Hepatic stellate cell (primary cell): ENCODE results near the gene TTC34.
"Not testable (repeated sequence)": the region's sequence is repeated elsewhere in the genome, so short reads cannot be mapped to it uniquely, and the experiment has no call there.

ENCODE experiments used
- DNase-seq: peaks from one replicate; pipeline ENCODE4 v3.0.0; 2011; ENCODE audit warnings: low spot score

TTC34 gene

GRCh38 chr1:2798958-2799357 is 2.5 kb downstream of the TTC34 start:
- not testable (repeated sequence) for DNase-seq

- no peak for DNase-seq
These were observed 3.8 kb downstream of the TTC34 start for GRCh38 chr1:2797741-2798016.

GRCh38 chr1:2796890-2797740 is 4.4 kb downstream of the TTC34 start:
- DNase-seq: no peak

GRCh38 chr1:2795926-2796325 is 5.6 kb downstream of the TTC34 start:
- DNase-seq: no peak

GRCh38 chr1:2791027-2791760 is 10.3 kb downstream of the TTC34 start:
- no peak for DNase-seq

- DNase-seq: no peak
These were observed 11.4 kb downstream of the TTC34 start for GRCh38 chr1:2789986-2790581.

GRCh38 chr1:2789164-2789985 is 12.1 kb downstream of the TTC34 start:
- no peak for DNase-seq

GRCh38 chr1:2788506-2789163 is 12.9 kb downstream of the TTC34 start:
- DNase-seq: no peak

GRCh38 chr1:2787163-2787911 is 14.2 kb downstream of the TTC34 start:
- DNase-seq: no peak

GRCh38 chr1:2786329-2787162 is 14.9 kb downstream of the TTC34 start:
- no peak for DNase-seq

GRCh38 chr1:2785631-2786328 is 15.7 kb downstream of the TTC34 start:
- DNase-seq: no peak

GRCh38 chr1:2784854-2785630 is 16.5 kb downstream of the TTC34 start:
- DNase-seq: no peak

GRCh38 chr1:2783435-2784397 is 17.8 kb downstream of the TTC34 start:
- DNase-seq: no peak

- no peak for DNase-seq
These were observed 18.4 kb downstream of the TTC34 start for GRCh38 chr1:2783069-2783434.

- no peak for DNase-seq
These were observed 19.9 kb downstream of the TTC34 start for GRCh38 chr1:2781627-2782026.

- no peak for DNase-seq
These were observed 23.3 kb downstream of the TTC34 start for GRCh38 chr1:2778220-2778592.

- peak; percentile 6 for DNase-seq
These were observed 23.9 kb downstream of the TTC34 start for GRCh38 chr1:2777424-2778219.
